Heart left ventricle (tissue), 13 donors: ENCODE measurements around the gene PCDHB10.

Experiments
- CTCF ChIP-seq, 12 donors: fragments of 200-600 bp; sonication (generic) in 4 of 12; IDR thresholded peaks; one replicate each; pipeline versions ENCODE4 v1.5.0 to v1.8.0; 2018 to 2022; ENCODE audit warnings: antibody characterized with exemption in 12 of 12, mild to moderate bottlenecking in 5 of 12
- POLR2A ChIP-seq, 2 donors: fragments of 450-650 bp; IDR thresholded peaks; one replicate each; pipeline ENCODE4 v1.6.1; 2017; ENCODE audit warnings: antibody characterized with exemption in 2 of 2, mild to moderate bottlenecking in 2 of 2, moderate library complexity in 2 of 2
- donor health status: ischemic (EF 13 %, LVEDD 7.1; RV severe dilation, severe dysfunction).
- donor health status: DM: no; HTN: yes; CAD: no.
- donor health status: DM: no; HTN: no; CAD: no.
- donor health status: ischemic (EF 25% LVEDD 6.9; RV normal size, moderate dysfunction).
- donor health status: ischemic (EF 25% LVEDD 5.7; RV mildly dilated, moderate dysfunction).
- donor health status: ischemic (EF 35%, LVEDD 5.7; RV mildly dilated, moderate dysfunction).
- donor health status: nonischemic (EF 11% LVEDD 7.7; RV severe dilation, severe dysfunction).
- donor health status: DM: yes; HTN: yes; CAD: no.
- donor health status: PGD.
- donor health status: ischemic (EF 29% LVEDD 5.4; RV normal size, mild dysfunction).
- donor health status: nonischemic (EF 23%, LVEDD 6.1; RV moderate dilation, normal function).

- peak in 5 of 12 donors; percentile 13 to 25 (median 18) for TF ChIP-seq CTCF (IDR thresholded peaks at IDR 0.05)
- TF ChIP-seq POLR2A (IDR thresholded peaks at IDR 0.05) = no peak
Observed at GRCh38 chr5:141199359-141200235, 7.4 kb downstream of the PCDHB10 start, which contains the start of gene PCDHB11.
